Heart right ventricle (tissue), 16 donors: ENCODE measurements around the gene DHX35. TPM values are rescaled to one million over a fixed set of nuclear protein-coding genes. Genes with fewer than 3 reads are reported as not detected.
A peak's percentile ranks its signal among the peaks of the same experiment; 100 is the strongest.

Experiments
- ATAC-seq, 8 donors: fragments of 200-7000 bp; cut with Tn5 transposase; one replicate each; pipeline ENCODE4 v1.9.1; 2020; ENCODE audit warnings: mild to moderate bottlenecking in 8 of 8, moderate library complexity in 8 of 8, moderate number of reproducible peaks in 1 of 8
- DNase-seq, 2 donors: peaks; one replicate each; pipeline ENCODE4 v3.0.0-alpha.2; 2020
- H3K27ac ChIP-seq, 10 donors: fragments of 200-600 bp; sonication (generic) in 2 of 10; one replicate each; pipeline versions ENCODE4 v1.5.0 to v1.8.0; 2020 to 2022; ENCODE audit warnings: mild to moderate bottlenecking in 3 of 10
- H3K27me3 ChIP-seq, 7 donors: fragments of 200-600 bp; one replicate each; pipeline ENCODE4 v1.8.0; 2021 to 2022; ENCODE audit warnings: mild to moderate bottlenecking in 2 of 7
- H3K36me3 ChIP-seq, 9 donors: fragments of 200-600 bp; sonication (generic) in 1 of 9; one replicate each; pipeline versions ENCODE4 v1.5.0 to v1.8.0; 2020 to 2022; ENCODE audit warnings: mild to moderate bottlenecking in 2 of 9
- H3K4me1 ChIP-seq, 9 donors: fragments of 200-600 bp; sonication (generic) in 1 of 9; one replicate each; pipeline versions ENCODE4 v1.5.0 to v1.8.0; 2020 to 2022; ENCODE audit warnings: mild to moderate bottlenecking in 4 of 9
- H3K4me3 ChIP-seq, 10 donors: fragments of 200-600 bp; sonication (generic) in 2 of 10; one replicate each; pipeline versions ENCODE4 v1.5.0 to v1.8.0; 2020 to 2022; ENCODE audit warnings: mild to moderate bottlenecking in 7 of 10, moderate library complexity in 2 of 10
- H3K9me3 ChIP-seq, 11 donors: fragments of 200-600 bp in 10 of 11; sonication (generic) in 2 of 11; one replicate each; pipeline versions ENCODE4 v1.5.0 to v1.8.0; 2013 to 2022; ENCODE audit warnings: mild to moderate bottlenecking in 2 of 11, control low read depth in 1 of 11, moderate library complexity in 1 of 11
- CTCF ChIP-seq, 9 donors: fragments of 200-600 bp; sonication (generic) in 2 of 9; IDR thresholded peaks; one replicate each; pipeline versions ENCODE4 v1.5.0 to v1.8.0; 2021 to 2022; ENCODE audit warnings: antibody characterized with exemption in 9 of 9, mild to moderate bottlenecking in 5 of 9, moderate library complexity in 1 of 9
- WGBS, 2 donors: extraction: QIAGEN DNeasy Blood & Tissue Kit; methylation state at CpG; one replicate each; pipeline ENCODE4 v1.1.7; 2013; ENCODE audit warnings: inconsistent platforms in 1 of 2; 5-methylcytosine and 5-hydroxymethylcytosine counted together
- intact Hi-C, 10 donors: fragments of 100-400 bp; cut with DNase I; formaldehyde crosslinking; loops; one replicate each; pipeline versions ENCODE4 v1.11.1 to v1.14.2; 2022
- polyA plus RNA-seq, 2 donors: library from polyadenylated mRNA; stranded (reverse); fragments of 200-250 nt; gene quantifications; one replicate each; pipeline ENCODE4 v1.2.3, GENCODE V29; 2013
- total RNA-seq, 10 donors: library from RNA; stranded (reverse); fragmentation: NEBNext Ultra II Directional in 3 of 10; extraction: Animal tissue kit (Norgen Biotek cat#: 25700) in 3 of 10; gene quantifications; one replicate each; pipeline versions ENCODE4 v1.2.1 to v1.2.4, GENCODE V29; 2021 to 2023
- donor health status: Arrhythmogenic right ventricular cardiomyopathy.
- donor health status: ischemic (EF 13 %, LVEDD 7.1; RV severe dilation, severe dysfunction).
- donor health status: healthy with polysubstance abuse.
- donor health status: DM: no; HTN: yes; CAD: no.
- donor health status: DM: no; HTN: no; CAD: no.
- donor health status: ischemic (EF 25% LVEDD 6.9; RV normal size, moderate dysfunction).
- donor health status: ischemic (EF 25% LVEDD 5.7; RV mildly dilated, moderate dysfunction).
- donor health status: healthy.
- donor health status: DM: yes; HTN: yes; CAD: no.
- donor health status: Ischemic cardiomyopathy.
- donor health status: ischemic (EF 35%, LVEDD 5.7; RV mildly dilated, moderate dysfunction).
- donor health status: nonischemic (EF 11% LVEDD 7.7; RV severe dilation, severe dysfunction).
- donor health status: DM: yes; HTN: yes; CAD: no.
- donor health status: PGD.
- donor health status: ischemic (EF 29% LVEDD 5.4; RV normal size, mild dysfunction).
- donor health status: nonischemic (EF 23%, LVEDD 6.1; RV moderate dilation, normal function).

Gene DHX35
- total and polyA plus RNA-seq, 12 donors: 5.1 to 14.3 (median 10.2) TPM

DNA sequence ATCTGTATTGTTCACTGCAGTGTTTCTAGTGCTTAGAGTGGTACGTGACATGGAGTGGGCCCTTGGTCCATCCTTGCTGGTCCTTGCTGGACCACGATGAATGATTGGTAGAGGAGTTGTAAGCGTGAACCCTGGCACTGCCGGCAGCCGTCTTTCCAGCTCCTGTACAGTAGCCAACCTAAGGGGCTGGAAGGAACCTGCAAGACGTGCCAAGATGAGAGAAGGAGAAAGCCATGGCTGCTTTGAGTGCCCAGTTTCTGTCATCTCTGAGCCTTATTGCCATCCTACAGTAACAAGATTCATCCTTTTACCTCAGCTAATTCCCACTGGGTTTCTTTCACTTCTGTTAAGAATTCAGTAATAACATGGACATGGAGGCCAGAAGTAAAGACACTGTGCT, 5.9 kb downstream of the DHX35 start:
- no peak for DNase-seq
- intact Hi-C loops: no loop called here
- no peak overlapping the region for H3K27ac ChIP-seq
- H3K36me3 ChIP-seq: peaks cover 0 to 69% (median 19%) of the 10 kb centered on the region in 9 donors
- no peak overlapping the region for H3K4me3 ChIP-seq
- ATAC-seq: no peak
- peaks cover 0 to 19% (median 9%) of the 10 kb centered on the region in 9 donors for H3K4me1 ChIP-seq
- TF ChIP-seq CTCF (IDR thresholded peaks at IDR 0.05): no peak
- H3K9me3 ChIP-seq: no peaks in the 10 kb centered on the region
- H3K27me3 ChIP-seq: no peaks in the 10 kb centered on the region
- 89% methylated on average over 6 of the region's 6 CpGs for WGBS, 2 donors

DNA sequence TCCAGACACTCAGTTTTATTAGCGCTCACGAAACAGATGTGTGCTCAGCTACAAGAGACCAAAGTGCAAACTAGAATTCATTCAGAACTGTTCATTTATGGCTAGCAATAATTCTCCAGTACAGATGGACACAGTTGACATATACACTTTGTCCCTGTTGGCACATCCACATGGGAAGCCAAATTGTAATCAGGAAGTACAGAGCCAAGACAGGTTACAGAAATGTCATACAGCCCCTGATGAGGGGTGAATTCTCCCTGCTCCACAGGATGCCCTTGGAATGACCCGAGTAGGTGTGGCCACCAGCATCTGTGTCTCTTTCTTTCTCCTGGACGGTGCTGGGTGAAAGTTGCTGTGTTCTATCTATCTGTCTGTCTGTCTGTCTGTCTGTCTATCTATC, 7.6 kb downstream of the DHX35 start:
- 71 to 74% methylated on average over 4 of the region's 4 CpGs for WGBS, 2 donors

GRCh38 chr20:38970302-38970701, 8.2 kb downstream of the DHX35 start:
- Histone ChIP-seq H3K4me1 (peaks cover 0 to 30% (median 0%) of the 10 kb centered on the region in 9 donors), H3K4me3 (no peak overlapping the region), H3K9me3 (no peaks in the 10 kb centered on the region), H3K36me3 (peaks cover 0 to 79% (median 19%) of the 10 kb centered on the region in 9 donors), H3K27me3 (no peaks in the 10 kb centered on the region), H3K27ac (peak overlapping the region in 4 of 10 donors; percentile 18 to 39 (median 33))
- DNase-seq (no peak), ATAC-seq (peak in 1 of 8 donors; percentile 6)
- TF ChIP-seq CTCF (IDR thresholded peaks at IDR 0.05): no peak
- WGBS, 2 donors: 94 to 100% methylated on average over 1 of the region's 1 CpG
- intact Hi-C loops: no loop called here

More for the DNA sequence above, 7.6 kb downstream of the DHX35 start:
- Histone ChIP-seq H3K36me3 (peaks cover 0 to 82% (median 19%) of the 10 kb centered on the region in 9 donors), H3K27ac (peak overlapping the region in 3 of 10 donors; percentile 18 to 39 (median 37)), H3K4me3 (no peak overlapping the region), H3K4me1 (peaks cover 0 to 26% (median 0%) of the 10 kb centered on the region in 9 donors), H3K9me3 (no peaks in the 10 kb centered on the region), H3K27me3 (no peaks in the 10 kb centered on the region)
- no peak for DNase-seq
- TF ChIP-seq CTCF (IDR thresholded peaks at IDR 0.05): no peak
- intact Hi-C loops: no loop called here
- peak in 5 of 8 donors; percentile 33 to 72 (median 37) for ATAC-seq

DNA sequence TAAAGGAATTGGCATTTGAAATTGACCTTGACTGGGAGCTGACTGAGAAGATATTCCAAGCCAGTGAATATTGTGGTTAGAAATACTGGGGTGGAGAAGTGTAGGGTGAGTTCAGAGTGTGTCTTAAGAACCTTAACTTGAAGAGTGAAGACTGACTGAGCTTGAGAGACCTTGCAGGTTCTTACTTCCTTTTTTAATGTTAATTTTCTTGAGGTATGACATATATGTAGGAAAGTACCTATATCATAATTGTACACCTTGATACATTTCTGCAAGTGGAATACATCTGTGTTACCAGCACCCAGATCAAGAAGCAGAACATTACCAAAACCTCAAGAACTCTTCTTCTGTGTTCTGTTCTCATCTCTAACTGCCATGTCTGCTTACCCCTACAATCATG, 11.0 kb downstream of the DHX35 start:
- no peaks in the 10 kb centered on the region for H3K27me3 ChIP-seq
- H3K9me3 ChIP-seq: no peaks in the 10 kb centered on the region
- peaks cover 0 to 38% (median 6%) of the 10 kb centered on the region in 9 donors for H3K4me1 ChIP-seq
- intact Hi-C loops: no loop called here
- no peak for TF ChIP-seq CTCF (IDR thresholded peaks at IDR 0.05)
- H3K36me3 ChIP-seq: peaks cover 0 to 85% (median 19%) of the 10 kb centered on the region in 9 donors
- H3K27ac ChIP-seq: peak overlapping the region in 7 of 10 donors; percentile 3 to 62 (median 46)
- ATAC-seq: peak in 2 of 8 donors; percentile 5 to 6
- H3K4me3 ChIP-seq: no peak overlapping the region
- no peak for DNase-seq
